ENCODE results near the gene ZNF565. TPM values are rescaled to one million over a fixed set of nuclear protein-coding genes. Genes with fewer than 3 reads are reported as not detected.
"Not testable (repeated sequence)": the region's sequence is repeated elsewhere in the genome, so short reads cannot be mapped to it uniquely, and the experiment has no call there.

Gene ZNF565
- total RNA-seq, 1 experiment from 2014 or later, result 3.2 TPM

DNA sequence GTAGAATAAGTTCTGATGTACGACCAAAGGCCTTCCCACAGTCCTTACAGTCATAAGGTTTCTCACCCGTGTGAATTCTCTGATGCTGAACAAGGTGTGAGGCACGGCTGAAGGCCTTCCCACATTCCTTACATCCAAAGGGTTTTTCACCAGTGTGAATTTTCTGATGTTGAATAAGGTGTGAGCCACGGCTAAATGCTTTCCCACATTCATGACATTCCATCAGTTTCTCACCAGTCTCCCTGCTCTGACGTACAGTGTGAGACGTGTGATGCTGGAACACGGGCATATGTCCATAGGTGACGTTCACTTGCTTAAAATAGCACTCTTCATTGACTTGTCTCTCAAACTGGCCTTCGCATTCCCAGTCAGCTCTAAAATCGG lies 31.2 kb downstream of the ZNF565 start (continued):
- no peak for TF ChIP-seq TCF7L2 (IDR thresholded peaks at IDR 0.05; ENCODE audit: borderline replicate concordance, extremely low read depth, insufficient read depth, insufficient read length)
- no peak for TF ChIP-seq SIN3A (IDR thresholded peaks at IDR 0.05; ENCODE audit: low read depth)
- TF ChIP-seq, protein P1, sequence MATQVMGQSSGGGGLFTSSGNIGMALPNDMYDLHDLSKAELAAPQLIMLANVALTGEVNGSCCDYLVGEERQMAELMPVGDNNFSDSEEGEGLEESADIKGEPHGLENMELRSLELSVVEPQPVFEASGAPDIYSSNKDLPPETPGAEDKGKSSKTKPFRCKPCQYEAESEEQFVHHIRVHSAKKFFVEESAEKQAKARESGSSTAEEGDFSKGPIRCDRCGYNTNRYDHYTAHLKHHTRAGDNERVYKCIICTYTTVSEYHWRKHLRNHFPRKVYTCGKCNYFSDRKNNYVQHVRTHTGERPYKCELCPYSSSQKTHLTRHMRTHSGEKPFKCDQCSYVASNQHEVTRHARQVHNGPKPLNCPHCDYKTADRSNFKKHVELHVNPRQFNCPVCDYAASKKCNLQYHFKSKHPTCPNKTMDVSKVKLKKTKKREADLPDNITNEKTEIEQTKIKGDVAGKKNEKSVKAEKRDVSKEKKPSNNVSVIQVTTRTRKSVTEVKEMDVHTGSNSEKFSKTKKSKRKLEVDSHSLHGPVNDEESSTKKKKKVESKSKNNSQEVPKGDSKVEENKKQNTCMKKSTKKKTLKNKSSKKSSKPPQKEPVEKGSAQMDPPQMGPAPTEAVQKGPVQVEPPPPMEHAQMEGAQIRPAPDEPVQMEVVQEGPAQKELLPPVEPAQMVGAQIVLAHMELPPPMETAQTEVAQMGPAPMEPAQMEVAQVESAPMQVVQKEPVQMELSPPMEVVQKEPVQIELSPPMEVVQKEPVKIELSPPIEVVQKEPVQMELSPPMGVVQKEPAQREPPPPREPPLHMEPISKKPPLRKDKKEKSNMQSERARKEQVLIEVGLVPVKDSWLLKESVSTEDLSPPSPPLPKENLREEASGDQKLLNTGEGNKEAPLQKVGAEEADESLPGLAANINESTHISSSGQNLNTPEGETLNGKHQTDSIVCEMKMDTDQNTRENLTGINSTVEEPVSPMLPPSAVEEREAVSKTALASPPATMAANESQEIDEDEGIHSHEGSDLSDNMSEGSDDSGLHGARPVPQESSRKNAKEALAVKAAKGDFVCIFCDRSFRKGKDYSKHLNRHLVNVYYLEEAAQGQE (IDR thresholded peaks at IDR 0.05; ENCODE audit: low read depth), result no peak

DNA sequence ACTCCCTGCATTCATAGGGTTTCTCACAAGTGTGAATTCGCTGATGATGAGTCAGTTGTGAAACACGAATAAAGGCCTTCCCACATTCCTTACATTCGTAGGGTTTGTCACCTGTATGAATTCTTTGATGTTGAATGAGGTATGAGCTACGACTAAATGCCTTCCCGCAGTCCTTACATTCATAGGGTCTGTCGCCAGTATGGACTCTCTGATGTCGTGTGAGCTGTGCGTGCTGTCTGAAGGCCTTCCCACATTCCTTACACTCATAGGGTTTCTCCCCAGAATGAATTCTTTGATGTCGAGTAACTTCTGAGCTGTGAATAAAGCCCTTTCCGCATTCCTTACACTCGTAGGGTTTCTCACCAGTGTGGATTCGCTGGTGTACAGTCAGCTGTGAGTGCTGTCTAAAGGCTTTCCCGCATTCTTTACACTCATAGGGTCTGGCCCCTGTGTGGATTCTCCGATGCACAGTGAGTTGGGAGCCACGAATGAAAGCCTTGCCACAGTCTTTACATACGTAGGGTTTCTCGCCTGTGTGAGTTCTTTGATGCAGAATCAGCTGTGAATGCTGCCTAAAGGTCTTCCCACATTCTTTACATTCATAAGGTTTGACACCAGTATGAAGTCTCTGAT lies 31.7 kb downstream of the ZNF565 start:
- H3K9me3 ChIP-seq (ENCODE audit: control insufficient read depth in 1 of 2, insufficient read depth in 1 of 2, low read depth in 1 of 2, low read length in 2 of 2), result no peaks in the 10 kb centered on the region
- no peaks in the 10 kb centered on the region for H3K9me2 ChIP-seq (ENCODE audit: insufficient read depth)
- peak overlapping the region; percentile 58; the same call in 1 of the 2 replicates for H3K27ac ChIP-seq (ENCODE audit: low read depth, low read length)
- ChIA-PET RAD21 (ENCODE audit: low non-redundant PET in 1 of 2, low total read pairs in 2 of 2, uncharacterized antibody in 2 of 2, unreplicated experiment in 2 of 2) (no interaction called here), POLR2A (no interaction called here), CTCF (no interaction called here)
- peak overlapping the region; percentile 64 for H3K4me2 ChIP-seq (ENCODE audit: low read length)
- intact Hi-C loops (cut with micrococcal nuclease), result no loop called here
- H3K79me2 ChIP-seq (ENCODE audit: insufficient read depth, low read length), result no peaks in the 10 kb centered on the region
- peak overlapping the region; percentile 56 for H3K9ac ChIP-seq (ENCODE audit: low read length)
- peaks cover 15 to 45% of the 10 kb centered on the region in 2 experiments for H3K4me1 ChIP-seq (ENCODE audit: control insufficient read depth in 1 of 2, insufficient read depth in 2 of 2, low read length in 2 of 2)
- H3K36me3 ChIP-seq (ENCODE audit: control insufficient read depth in 1 of 2, insufficient read depth in 2 of 2, low read length in 2 of 2), result no peaks in the 10 kb centered on the region
- ATAC-seq, result peak; percentile 90
- H3K4me3 ChIP-seq (replicated peaks in 1 of 2; ENCODE audit: low read depth in 1 of 2, low read length in 2 of 2), result peak overlapping the region in 1 of 2 experiments; percentile 5; a peak in 1 of 4 replicates
- H2AFZ ChIP-seq (ENCODE audit: low read depth, low read length, poor library complexity, severe bottlenecking), result no peak overlapping the region
- BruUV-seq (replicated peaks), result no TSS peak
- no peak for TF ChIP-seq EZH2 (IDR thresholded peaks at IDR 0.05)
- TF ChIP-seq FOSL1 (IDR thresholded peaks at IDR 0.05; ENCODE audit: low read depth), result peak; percentile 24; the same call in 1 of the 2 replicates
- TF ChIP-seq JUND (IDR thresholded peaks at IDR 0.05), result peak; percentile 25; the same call in 1 of the 2 replicates
- no peak for TF ChIP-seq POLR2A (IDR thresholded peaks at IDR 0.05; ENCODE audit: borderline replicate concordance, extremely low read depth, insufficient read depth, insufficient read length)
- peak; percentile 37 for TF ChIP-seq ELF1 (IDR thresholded peaks at IDR 0.05; ENCODE audit: borderline replicate concordance, low read depth)
- TF ChIP-seq POLR2AphosphoS5 (IDR thresholded peaks at IDR 0.05; ENCODE audit: low read depth, low read length), result 0 out of 2 replicates have a peak, but pooled peaks have one; percentile 15
- TF ChIP-seq SIN3A (IDR thresholded peaks at IDR 0.05; ENCODE audit: low read depth), result 0 out of 2 replicates have a peak, but pooled peaks have one; percentile 31
- DNase-seq (ENCODE audit: low read depth, low spot score), result peak; percentile 45
- H4K20me1 ChIP-seq (ENCODE audit: insufficient read depth), result no peaks in the 10 kb centered on the region
- no peaks in the 10 kb centered on the region for H3K27me3 ChIP-seq (ENCODE audit: insufficient read depth, low read length)

DNA sequence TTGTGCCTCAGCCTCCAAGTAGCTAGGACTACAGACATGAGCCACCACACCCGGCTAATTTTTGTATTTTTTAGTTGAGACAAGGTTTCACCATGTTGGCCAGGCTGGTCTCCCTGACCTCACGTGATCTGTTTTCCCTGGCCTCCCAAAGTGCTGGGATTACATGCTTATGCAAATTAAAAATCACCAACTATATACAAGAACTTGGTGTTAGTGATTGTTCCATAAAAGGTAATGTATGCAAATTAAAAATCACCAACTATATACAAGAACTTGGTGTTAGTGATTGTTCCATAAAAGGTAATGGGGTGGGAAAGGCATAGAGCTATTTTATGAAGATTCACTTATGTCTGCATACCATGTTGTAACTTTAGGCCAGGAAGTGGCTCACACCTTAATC lies 35.4 kb downstream of the ZNF565 start:
- CTCF ChIA-PET; H3K9me2 ChIP-seq (ENCODE audit: insufficient read depth); intact Hi-C loops (cut with micrococcal nuclease); H3K27ac ChIP-seq (ENCODE audit: low read depth, low read length); RAD21 ChIA-PET (ENCODE audit: low non-redundant PET in 1 of 2, low total read pairs in 2 of 2, uncharacterized antibody in 2 of 2, unreplicated experiment in 2 of 2); BruUV-seq (replicated peaks); H3K9ac ChIP-seq (ENCODE audit: low read length); H2AFZ ChIP-seq (ENCODE audit: low read depth, low read length, poor library complexity, severe bottlenecking); H3K4me2 ChIP-seq (ENCODE audit: low read length); ATAC-seq; H3K4me3 ChIP-seq (replicated peaks in 1 of 2; ENCODE audit: low read depth in 1 of 2, low read length in 2 of 2); DNase-seq (ENCODE audit: low read depth, low spot score); H4K20me1 ChIP-seq (ENCODE audit: insufficient read depth); H3K79me2 ChIP-seq (ENCODE audit: insufficient read depth, low read length); H3K36me3 ChIP-seq (ENCODE audit: control insufficient read depth in 1 of 2, insufficient read depth in 2 of 2, low read length in 2 of 2); H3K27me3 ChIP-seq (ENCODE audit: insufficient read depth, low read length); H3K9me3 ChIP-seq (ENCODE audit: control insufficient read depth in 1 of 2, insufficient read depth in 1 of 2, low read depth in 1 of 2, low read length in 2 of 2); POLR2A ChIA-PET: not testable (repeated sequence)
- H3K4me1 ChIP-seq (ENCODE audit: control insufficient read depth in 1 of 2, insufficient read depth in 2 of 2, low read length in 2 of 2), result peaks cover 15 to 28% of the 10 kb centered on the region in 2 experiments
